GM13976 (cell line): ENCODE data around the gene C1GALT1.
"Not testable (repeated sequence)": the region's sequence is repeated elsewhere in the genome, so short reads cannot be mapped to it uniquely, and the experiment has no call there.

ENCODE experiments used
- DNase-seq: peaks from one replicate; pipeline ENCODE4 v3.0.0; 2012; ENCODE audit warnings: low spot score
- in situ Hi-C: fragments of 300-500 bp; cut with MboI; formaldehyde crosslinking; loops from one replicate; pipeline ENCODE4 v1.12.0; 2022; ENCODE audit warnings: low sequenced_read_pairs, mixed read lengths, inconsistent platforms; ENCODE audit not compliant: unreplicated experiment
- TF ChIP-seq, protein P1 (sequence below): IDR thresholded peaks from 2 replicates; pipeline ENCODE4 v1.5.1; 2012; ENCODE audit warnings: borderline replicate concordance, mild to moderate bottlenecking; ENCODE audit not compliant: insufficient read depth; ENCODE audit errors: extremely low read depth, missing control alignments, control extremely low read depth

C1GALT1 gene

DNA sequence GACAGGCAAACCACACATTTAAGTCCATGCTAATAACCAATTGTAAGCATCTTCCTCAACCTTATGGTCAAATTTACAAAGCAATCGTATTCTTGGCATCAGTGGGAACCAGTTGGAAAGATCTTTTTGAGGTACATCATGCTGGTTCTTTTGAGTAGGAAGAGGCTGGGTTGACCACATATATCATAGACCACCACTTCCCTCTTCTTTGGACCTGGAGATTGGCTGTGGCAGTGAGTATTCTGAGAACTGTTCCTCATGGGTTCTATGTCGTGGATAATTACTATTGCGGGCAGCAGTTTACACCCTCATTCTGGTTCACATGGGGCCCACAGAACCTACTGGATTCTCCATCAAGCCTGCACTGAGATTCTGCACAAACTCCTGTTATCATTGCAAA is 35.5 kb upstream of the C1GALT1 start:
- DNase-seq = no peak
- in situ Hi-C loops = no loop called here
- TF ChIP-seq, protein P1, sequence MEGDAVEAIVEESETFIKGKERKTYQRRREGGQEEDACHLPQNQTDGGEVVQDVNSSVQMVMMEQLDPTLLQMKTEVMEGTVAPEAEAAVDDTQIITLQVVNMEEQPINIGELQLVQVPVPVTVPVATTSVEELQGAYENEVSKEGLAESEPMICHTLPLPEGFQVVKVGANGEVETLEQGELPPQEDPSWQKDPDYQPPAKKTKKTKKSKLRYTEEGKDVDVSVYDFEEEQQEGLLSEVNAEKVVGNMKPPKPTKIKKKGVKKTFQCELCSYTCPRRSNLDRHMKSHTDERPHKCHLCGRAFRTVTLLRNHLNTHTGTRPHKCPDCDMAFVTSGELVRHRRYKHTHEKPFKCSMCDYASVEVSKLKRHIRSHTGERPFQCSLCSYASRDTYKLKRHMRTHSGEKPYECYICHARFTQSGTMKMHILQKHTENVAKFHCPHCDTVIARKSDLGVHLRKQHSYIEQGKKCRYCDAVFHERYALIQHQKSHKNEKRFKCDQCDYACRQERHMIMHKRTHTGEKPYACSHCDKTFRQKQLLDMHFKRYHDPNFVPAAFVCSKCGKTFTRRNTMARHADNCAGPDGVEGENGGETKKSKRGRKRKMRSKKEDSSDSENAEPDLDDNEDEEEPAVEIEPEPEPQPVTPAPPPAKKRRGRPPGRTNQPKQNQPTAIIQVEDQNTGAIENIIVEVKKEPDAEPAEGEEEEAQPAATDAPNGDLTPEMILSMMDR = no peak

DNA sequence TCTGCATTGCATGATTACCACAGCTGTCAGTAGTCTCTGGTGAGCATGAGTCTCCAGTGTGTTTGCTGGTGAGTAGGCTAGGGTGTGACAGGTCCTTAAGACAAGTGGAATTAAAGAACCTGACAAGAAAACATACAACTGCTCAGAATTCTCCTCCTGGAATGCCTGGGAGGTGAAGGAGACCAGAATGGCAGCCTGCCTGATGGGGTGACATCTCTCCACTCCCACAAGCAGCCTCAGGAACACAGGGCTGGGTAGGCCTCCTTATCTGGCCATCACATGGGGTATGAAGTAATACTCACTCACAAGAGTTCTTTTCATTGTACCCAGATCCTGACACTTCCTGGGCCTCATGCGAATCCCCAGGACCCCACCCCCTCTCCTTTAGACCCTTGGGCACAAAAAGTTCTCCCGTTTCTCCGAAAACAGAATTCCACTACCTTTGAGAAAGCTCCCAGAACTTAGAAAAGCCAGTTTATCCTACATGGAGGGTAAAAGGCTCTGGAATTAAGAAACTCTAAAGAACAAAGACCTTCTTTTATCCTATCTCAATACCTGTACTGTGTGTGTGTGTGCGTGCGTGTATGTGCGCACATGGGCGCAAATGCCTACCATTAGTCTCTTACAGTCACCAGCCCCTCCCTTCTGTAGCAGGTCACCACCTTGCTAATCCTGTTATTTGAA is 33.4 kb upstream of the C1GALT1 start:
- in situ Hi-C loops = no loop called here
- TF ChIP-seq, protein P1 = no peak
- no peak for DNase-seq

DNA sequence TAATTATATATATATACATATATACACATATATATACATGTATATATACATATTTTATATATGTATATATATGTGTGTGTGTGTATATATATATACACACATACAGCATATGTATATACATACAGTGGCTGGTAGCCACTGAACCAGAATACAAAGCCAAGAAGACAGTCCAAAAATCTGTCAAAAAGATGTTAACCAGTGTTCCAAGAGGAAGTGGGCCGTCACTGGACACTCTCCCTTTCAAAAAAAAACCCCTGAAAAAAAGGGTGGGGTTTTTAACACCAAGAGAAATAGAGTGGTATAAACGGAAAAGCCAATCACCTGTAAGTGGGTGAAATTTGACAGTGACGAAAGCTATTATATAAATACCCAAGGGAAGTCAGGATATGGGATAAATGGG is 31.1 kb upstream of the C1GALT1 start:
- no peak for DNase-seq
- in situ Hi-C loops = no loop called here
- TF ChIP-seq, protein P1 = no peak

DNA sequence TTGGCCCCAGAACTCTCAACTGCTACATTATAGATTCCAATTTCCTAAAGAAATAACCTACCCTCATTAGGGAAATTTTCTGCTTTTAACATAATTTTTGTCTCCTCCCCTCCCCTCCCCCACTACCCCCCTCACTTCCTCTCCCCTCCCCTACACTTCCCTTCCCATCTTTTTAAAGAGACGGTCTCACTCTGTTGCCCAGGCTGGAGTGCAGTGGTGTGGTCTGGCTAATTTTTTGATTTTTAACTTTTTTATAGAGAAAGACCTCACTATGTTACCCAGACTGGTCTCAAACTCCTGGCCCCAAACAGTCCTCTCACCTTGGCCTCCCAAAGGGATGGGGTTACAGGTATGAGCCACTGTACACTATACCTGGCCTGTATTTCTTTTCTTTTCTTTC is 30.5 kb upstream of the C1GALT1 start:
- in situ Hi-C loops = no loop called here
- TF ChIP-seq, protein P1 = no peak
- DNase-seq = no peak

DNA sequence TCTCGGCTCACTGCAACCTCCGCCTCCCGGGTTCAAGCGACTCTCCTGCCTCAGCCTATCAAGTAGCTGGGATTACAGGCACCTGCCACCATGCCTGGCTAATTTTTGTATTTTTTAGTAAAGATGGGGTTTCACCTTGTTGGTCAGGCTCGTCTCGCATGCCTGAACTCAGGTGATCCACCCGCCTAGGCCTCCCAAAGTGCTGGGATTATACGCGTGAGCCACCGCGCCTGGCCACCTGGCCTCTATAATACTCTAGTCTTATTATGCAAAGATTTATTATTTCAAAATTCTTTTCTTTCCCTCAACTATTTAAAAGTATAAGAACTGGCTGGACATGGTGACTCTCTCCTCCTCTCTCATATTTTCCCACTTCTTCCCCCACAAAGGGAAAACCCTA is 30.0 kb upstream of the C1GALT1 start:
- TF ChIP-seq, protein P1 = no peak
- in situ Hi-C loops = no loop called here
- DNase-seq = no peak

DNA sequence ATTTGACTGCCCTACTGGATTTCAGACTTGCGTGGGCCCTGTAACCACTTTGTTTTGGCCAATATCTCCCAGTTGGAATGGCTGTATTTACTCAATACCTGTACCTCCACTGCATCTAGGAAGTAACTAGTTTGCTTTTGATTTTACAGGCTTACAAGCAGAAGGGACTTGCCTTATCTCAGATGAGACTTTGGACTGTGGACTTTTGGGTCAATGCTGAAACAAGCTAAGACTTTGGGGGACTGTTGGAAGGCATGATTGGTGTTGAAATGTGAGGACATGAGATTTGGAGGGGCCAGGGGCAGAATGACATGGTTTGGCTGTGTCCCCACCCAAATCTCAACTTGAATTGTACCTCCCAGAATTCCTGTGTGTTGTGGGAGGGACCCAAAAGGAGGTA is 28.0 kb upstream of the C1GALT1 start:
- DNase-seq, in situ Hi-C loops: not testable (repeated sequence)

DNA sequence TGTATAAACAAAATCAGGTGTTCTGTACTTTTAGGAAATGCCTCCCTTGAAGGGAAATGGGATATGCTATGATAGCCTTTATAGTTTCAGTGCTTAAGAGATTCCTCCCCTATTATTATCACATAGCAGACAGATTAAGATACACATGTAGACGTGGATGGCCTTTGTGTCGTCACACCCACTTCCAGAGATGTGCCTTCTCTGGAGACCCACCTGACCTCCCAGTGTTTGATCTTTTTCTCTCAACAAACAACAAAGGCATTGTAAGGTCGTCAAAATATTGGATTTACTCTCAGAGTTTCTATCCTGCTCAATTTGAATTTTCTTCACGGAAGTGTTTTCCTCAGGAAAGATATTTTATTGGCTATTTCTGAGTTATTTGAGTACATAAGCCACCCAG is 25.7 kb upstream of the C1GALT1 start:
- in situ Hi-C loops = no loop called here
- DNase-seq = no peak
- TF ChIP-seq, protein P1 = no peak
